K562 (cell line): ENCODE measurements around the gene PPM1H. TPM values are rescaled to one million over a fixed set of nuclear protein-coding genes. Genes with fewer than 3 reads are reported as not detected.

Source experiments
- ATAC-seq: fragments of 200-7000 bp; cut with Tn5 transposase; 3 replicates; pipeline ENCODE4 v1.9.1; 2020; ENCODE audit warnings: moderate library complexity
- BruUV-seq: library from RNA; stranded (reverse); fragments of 400-500 nt; replicated peaks from 2 replicates; lab custom pipeline; 2021; lab: Mats Ljungman, UMichigan
- CTCF ChIA-PET: fragments of 300-600 bp; formaldehyde crosslinking; extraction: SDS; loops from one replicate; lab custom pipeline; 2021; ENCODE audit warnings: low intra/inter-chr PET ratio; lab: Yijun Ruan, JAX
- POLR2A ChIA-PET: fragments of 300-600, 350-650 bp; sonication (Branson Sonifier 250); formaldehyde crosslinking; extraction: SDS; loops from one replicate; lab custom pipeline; 2021; ENCODE audit warnings: antibody characterized with exemption, inconsistent platforms; lab: Yijun Ruan, JAX
- DNase-seq, 4 experiments: peaks; one replicate each; pipeline versions ENCODE4 v3.0.0 to v3.0.0-alpha.2; 2011 to 2018; ENCODE audit warnings: low spot score in 3 of 4, mixed read lengths in 3 of 4; ENCODE audit errors: extremely low read depth in 1 of 4
- FAIRE-seq: peaks from 2 replicates; lab custom pipeline; 2011; peaks lifted over from hg19 to GRCh38; lab: Jason Lieb, UNC
- H2AFZ ChIP-seq: 2 replicates; pipeline ENCODE4 v1.6.0; 2011; ENCODE audit warnings: low read depth, low read length, control low read depth, inconsistent platforms
- H3K27ac ChIP-seq: fragments of 200-600 bp; 3 replicates; pipeline ENCODE4 v1.8.0; 2011; ENCODE audit warnings: low read depth, mild to moderate bottlenecking, control low read depth, inconsistent platforms, low read length, moderate library complexity, mixed read lengths; ENCODE audit errors: extremely low read depth
- H3K27me3 ChIP-seq, 2 experiments: fragments of 300-600 bp in 1 of 2; 2 replicates in 1 of 2; 3 replicates in 1 of 2; pipeline versions ENCODE4 v1.6.0 to v1.8.0; 2011; ENCODE audit warnings: inconsistent platforms in 2 of 2, low read length in 2 of 2, mild to moderate bottlenecking in 1 of 2, mixed read lengths in 1 of 2, moderate library complexity in 1 of 2; ENCODE audit not compliant: control insufficient read depth in 2 of 2, insufficient read depth in 2 of 2
- H3K36me3 ChIP-seq: fragments of 300-600 bp; 3 replicates; pipeline ENCODE4 v1.8.0; 2011; ENCODE audit warnings: mild to moderate bottlenecking, low read length, inconsistent platforms; ENCODE audit not compliant: control insufficient read depth, insufficient read depth
- H3K4me1 ChIP-seq, 2 experiments: fragments of 200-600 bp in 1 of 2; replicated peaks in 1 of 2; 2 replicates in 1 of 2; 3 replicates in 1 of 2; pipeline versions ENCODE4 v1.5.1 to v1.8.0; 2011; ENCODE audit warnings: inconsistent platforms in 2 of 2, low read length in 2 of 2, mild to moderate bottlenecking in 1 of 2, mixed read lengths in 1 of 2, moderate library complexity in 1 of 2; ENCODE audit not compliant: control insufficient read depth in 2 of 2, insufficient read depth in 2 of 2
- H3K4me2 ChIP-seq: 2 replicates; pipeline ENCODE4 v1.6.1; 2011; ENCODE audit warnings: low read length, control low read depth, inconsistent platforms, mixed read lengths; ENCODE audit not compliant: insufficient read depth
- H3K4me3 ChIP-seq: fragments of 200-600 bp; sonication (generic), shearing (Covaris generic); 2 replicates; pipeline ENCODE4 v1.5.1; 2016; ENCODE audit warnings: control low read depth, inconsistent platforms
- H3K79me2 ChIP-seq: fragments of 200-600 bp; 3 replicates; pipeline ENCODE4 v1.8.0; 2011; ENCODE audit warnings: low read length, inconsistent platforms; ENCODE audit not compliant: control insufficient read depth, insufficient read depth
- H3K9ac ChIP-seq, 2 experiments: 2 replicates each; pipeline versions ENCODE4 v1.6.0 to v1.6.1; 2011; ENCODE audit warnings: low read depth in 2 of 2, low read length in 2 of 2, control low read depth in 1 of 2, inconsistent platforms in 1 of 2, mild to moderate bottlenecking in 1 of 2, mixed read lengths in 1 of 2; ENCODE audit not compliant: insufficient read depth in 1 of 2
- H3K9me1 ChIP-seq: one replicate; pipeline ENCODE4 v1.6.0; 2011; ENCODE audit warnings: inconsistent platforms, mild to moderate bottlenecking, low read length, moderate library complexity; ENCODE audit not compliant: control insufficient read depth, insufficient read depth
- H3K9me3 ChIP-seq: replicated peaks from 2 replicates; pipeline ENCODE4 v1.5.1; 2011; ENCODE audit warnings: low read depth, low read length, inconsistent platforms; ENCODE audit not compliant: control insufficient read depth, insufficient read depth
- H4K20me1 ChIP-seq: replicated peaks from 2 replicates; pipeline ENCODE4 v1.6.1; 2011; ENCODE audit warnings: low read length, inconsistent platforms, mixed read lengths; ENCODE audit not compliant: control insufficient read depth, insufficient read depth
- ATF3 ChIP-seq, 2 experiments: fragments of 450-650 bp in 1 of 2; sonication (generic) in 1 of 2; formaldehyde crosslinking in 1 of 2; IDR thresholded peaks in 1 of 2; conservative IDR thresholded peaks in 1 of 2; 2 replicates each; pipeline versions ENCODE4 v1.6.1 to v1.8.1; 2016 to 2023; ENCODE audit warnings: mild to moderate bottlenecking in 2 of 2, moderate library complexity in 2 of 2, inconsistent platforms in 1 of 2, missing genetic modification reagents in 1 of 2
- CREB3L1 ChIP-seq: fragments of 450-650 bp; IDR thresholded peaks from 2 replicates; pipeline ENCODE4 v1.6.1; 2014; ENCODE audit warnings: low read depth, mild to moderate bottlenecking, moderate library complexity, borderline replicate concordance
- GATAD2B ChIP-seq: fragments of 450-650 bp; IDR thresholded peaks from 2 replicates; pipeline ENCODE4 v1.6.1; 2017; ENCODE audit warnings: mild to moderate bottlenecking, borderline replicate concordance
- HDAC2 ChIP-seq: fragments of 450-650 bp; IDR thresholded peaks from 2 replicates; pipeline ENCODE4 v1.6.1; 2016; ENCODE audit warnings: mild to moderate bottlenecking
- HNRNPK ChIP-seq: fragments of 200-400 bp; formaldehyde crosslinking; IDR thresholded peaks from one replicate; pipeline ENCODE4 v1.6.1; 2018; ENCODE audit warnings: mild to moderate bottlenecking, low read depth, low read length; ENCODE audit not compliant: poor library complexity, severe bottlenecking
- KDM4B ChIP-seq, 2 experiments: fragments of 450-650 bp in 1 of 2; sonication (generic) in 1 of 2; IDR thresholded peaks; 2 replicates each; pipeline ENCODE4 v1.6.1; 2016 to 2017; ENCODE audit warnings: borderline replicate concordance in 2 of 2, antibody characterized with exemption in 1 of 2, low read depth in 1 of 2, mild to moderate bottlenecking in 1 of 2
- MNT ChIP-seq, 2 experiments: fragments of 450-650 bp; conservative IDR thresholded peaks; 2 replicates each; pipeline ENCODE4 v1.6.1; 2017; ENCODE audit warnings: mild to moderate bottlenecking in 2 of 2, moderate library complexity in 2 of 2
- ZBTB1 ChIP-seq: sonication (generic); formaldehyde crosslinking; IDR thresholded peaks from 2 replicates; pipeline ENCODE4 v1.8.1; 2023; ENCODE audit warnings: missing genetic modification reagents, low read depth, mild to moderate bottlenecking, borderline replicate concordance
- ZBTB8A ChIP-seq: fragments of 450-650 bp; IDR thresholded peaks from 2 replicates; pipeline ENCODE4 v1.6.1; 2018; ENCODE audit warnings: mild to moderate bottlenecking, moderate library complexity; ENCODE audit not compliant: partially characterized antibody
- ZBTB9 ChIP-seq: fragments of 450-650 bp; formaldehyde crosslinking; IDR thresholded peaks from 2 replicates; pipeline ENCODE4 v1.4.0; 2020; ENCODE audit warnings: mild to moderate bottlenecking, moderate library complexity
- WGBS: fragments of 100-300 bp; shearing (Covaris generic); methylation state at CpG from one replicate; pipeline ENCODE4 v1.1.6; 2016; ENCODE audit warnings: low coverage, mixed read lengths; ENCODE audit not compliant: insufficient coverage; ENCODE audit errors: missing lambda C conversion rate; 5-methylcytosine and 5-hydroxymethylcytosine counted together
- in situ Hi-C: fragments of 300-500 bp; cut with MboI; formaldehyde crosslinking; loops from 4 replicates; pipeline ENCODE4 v1.15.0; 2018; ENCODE audit warnings: inconsistent platforms, mixed read lengths
- intact Hi-C: fragments of 100-400 bp; cut with micrococcal nuclease; formaldehyde crosslinking; loops from 2 replicates; pipeline ENCODE4 v1.14.2; 2022
- polyA plus RNA-seq, 8 experiments: library from polyadenylated mRNA; depleted of rRNA in 4 of 8; stranded (reverse) in 5 of 8; unstranded in 3 of 8; fragments of >200 nt; fragmentation: Nextera tagmentation in 2 of 8; fragmentation: Illumina TruSeq in 1 of 8; extraction: Ambion mirVana in 2 of 8; extraction: Trizol in 1 of 8; gene quantifications; 2 replicates each; pipeline versions ENCODE4 v1.2.1 to v1.2.3, GENCODE V29; 2011 to 2014; ENCODE audit warnings: inconsistent platforms in 1 of 8, missing spikeins in 1 of 8
- total RNA-seq, 7 experiments: library from RNA; depleted of rRNA in 6 of 7; stranded (reverse); fragments of >200 nt in 6 of 7; fragmentation: Illumina TruSeq in 2 of 7; extraction: Trizol in 2 of 7; gene quantifications; 2 replicates each; pipeline versions ENCODE4 v1.2.1 to v1.2.3, GENCODE V29; 2011 to 2021; ENCODE audit warnings: low replicate concordance in 1 of 7
- TF ChIP-seq, protein P1 (sequence below): IDR thresholded peaks from 3 replicates; pipeline ENCODE4 v1.6.1; 2011; ENCODE audit warnings: borderline replicate concordance, mild to moderate bottlenecking; ENCODE audit not compliant: insufficient read length, insufficient read depth
- TF ChIP-seq, protein P2 (sequence below): fragments of 450-650 bp; IDR thresholded peaks from 2 replicates; pipeline ENCODE4 v1.6.1; 2018; ENCODE audit warnings: mild to moderate bottlenecking, low read depth; ENCODE audit not compliant: partially characterized antibody

Gene PPM1H
- total and polyA plus RNA-seq, 9 of the 15 experiments (the other 6 are each of a cell fraction or from before 2014, with no cell fraction given), result 5.3 to 29.3 (median 11.3) TPM

DNA sequence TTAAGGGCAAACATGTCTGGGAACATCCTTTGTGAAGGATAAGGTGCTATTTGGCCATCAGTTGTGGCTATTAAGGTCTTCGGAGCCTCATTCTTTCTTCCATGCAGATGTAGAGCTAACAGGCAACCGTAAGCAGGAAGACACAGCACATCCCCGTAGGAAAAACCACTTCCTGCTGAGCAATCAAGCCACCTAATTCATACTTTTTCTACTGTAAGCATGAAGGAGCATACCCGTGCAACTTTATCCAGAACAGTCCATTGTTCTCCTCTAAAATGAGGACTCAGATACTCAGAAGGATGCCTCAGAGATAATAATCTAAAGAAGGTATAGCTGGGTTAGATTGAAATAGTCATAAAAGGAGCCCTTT is 232.0 kb downstream of the PPM1H start:
- no peak for FAIRE-seq
- BruUV-seq, result no TSS peak
- Histone ChIP-seq H2AFZ (no peak overlapping the region), H3K9me1 (no peaks in the 10 kb centered on the region), H3K27me3 (no peaks in the 10 kb centered on the region), H3K9ac (no peak overlapping the region), H3K4me3 (no peak overlapping the region), H4K20me1 (no peaks in the 10 kb centered on the region), H3K4me2 (no peak overlapping the region), H3K27ac (no peak overlapping the region), H3K9me3 (no peaks in the 10 kb centered on the region), H3K4me1 (no peaks in the 10 kb centered on the region; a peak in 1 of 5 replicates), H3K36me3 (peaks cover 3% of the 10 kb centered on the region; the same call in 1 of the 3 replicates), H3K79me2 (no peaks in the 10 kb centered on the region)
- no peak for ATAC-seq
- in situ Hi-C loops (no loop called here), intact Hi-C loops (no loop called here)
- CTCF ChIA-PET, result no interaction called here
- POLR2A ChIA-PET, result interaction anchor here (0.9 to 1.9 kb wide), 2 partner anchors 10 to 14 kb away, joined by 3 to 5 read pairs; no protein-coding TSS in a partner anchor
- 42% methylated on average over 4 of the region's 4 CpGs for WGBS
- no peak for DNase-seq
- TF ChIP-seq ZBTB8A, result no peak
- no peak for TF ChIP-seq CREB3L1
- no peak for TF ChIP-seq HNRNPK
- TF ChIP-seq ZBTB9, result no peak
- no peak for TF ChIP-seq MNT (conservative IDR thresholded peaks at IDR 0.05)
- TF ChIP-seq ATF3 (IDR thresholded peaks at IDR 0.05), result no peak
- TF ChIP-seq ATF3 (CRISPR knock-in tag; conservative IDR thresholded peaks at IDR 0.05), result no peak
- no peak for TF ChIP-seq GATAD2B
- no peak for TF ChIP-seq HDAC2
- TF ChIP-seq ZBTB1, result no peak
- no peak for TF ChIP-seq KDM4B (IDR thresholded peaks at IDR 0.05; ENCODE audit: borderline replicate concordance in 2 of 2, low read depth in 1 of 2)
- TF ChIP-seq, protein P1, sequence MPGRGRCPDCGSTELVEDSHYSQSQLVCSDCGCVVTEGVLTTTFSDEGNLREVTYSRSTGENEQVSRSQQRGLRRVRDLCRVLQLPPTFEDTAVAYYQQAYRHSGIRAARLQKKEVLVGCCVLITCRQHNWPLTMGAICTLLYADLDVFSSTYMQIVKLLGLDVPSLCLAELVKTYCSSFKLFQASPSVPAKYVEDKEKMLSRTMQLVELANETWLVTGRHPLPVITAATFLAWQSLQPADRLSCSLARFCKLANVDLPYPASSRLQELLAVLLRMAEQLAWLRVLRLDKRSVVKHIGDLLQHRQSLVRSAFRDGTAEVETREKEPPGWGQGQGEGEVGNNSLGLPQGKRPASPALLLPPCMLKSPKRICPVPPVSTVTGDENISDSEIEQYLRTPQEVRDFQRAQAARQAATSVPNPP, result no peak
- TF ChIP-seq, protein P2, sequence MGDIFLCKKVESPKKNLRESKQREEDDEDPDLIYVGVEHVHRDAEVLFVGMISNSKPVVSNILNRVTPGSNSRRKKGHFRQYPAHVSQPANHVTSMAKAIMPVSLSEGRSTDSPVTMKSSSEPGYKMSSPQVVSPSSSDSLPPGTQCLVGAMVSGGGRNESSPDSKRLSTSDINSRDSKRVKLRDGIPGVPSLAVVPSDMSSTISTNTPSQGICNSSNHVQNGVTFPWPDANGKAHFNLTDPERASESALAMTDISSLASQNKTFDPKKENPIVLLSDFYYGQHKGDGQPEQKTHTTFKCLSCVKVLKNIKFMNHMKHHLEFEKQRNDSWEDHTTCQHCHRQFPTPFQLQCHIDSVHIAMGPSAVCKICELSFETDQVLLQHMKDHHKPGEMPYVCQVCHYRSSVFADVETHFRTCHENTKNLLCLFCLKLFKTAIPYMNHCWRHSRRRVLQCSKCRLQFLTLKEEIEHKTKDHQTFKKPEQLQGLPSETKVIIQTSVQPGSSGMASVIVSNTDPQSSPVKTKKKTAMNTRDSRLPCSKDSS, result no peak
